ENCODE data around the gene PDE9A. TPM values are rescaled to one million over a fixed set of nuclear protein-coding genes. Genes with fewer than 3 reads are reported as not detected.

The PDE9A gene
- total RNA-seq, 1 experiment from 2014 or later = 10.1 TPM

DNA sequence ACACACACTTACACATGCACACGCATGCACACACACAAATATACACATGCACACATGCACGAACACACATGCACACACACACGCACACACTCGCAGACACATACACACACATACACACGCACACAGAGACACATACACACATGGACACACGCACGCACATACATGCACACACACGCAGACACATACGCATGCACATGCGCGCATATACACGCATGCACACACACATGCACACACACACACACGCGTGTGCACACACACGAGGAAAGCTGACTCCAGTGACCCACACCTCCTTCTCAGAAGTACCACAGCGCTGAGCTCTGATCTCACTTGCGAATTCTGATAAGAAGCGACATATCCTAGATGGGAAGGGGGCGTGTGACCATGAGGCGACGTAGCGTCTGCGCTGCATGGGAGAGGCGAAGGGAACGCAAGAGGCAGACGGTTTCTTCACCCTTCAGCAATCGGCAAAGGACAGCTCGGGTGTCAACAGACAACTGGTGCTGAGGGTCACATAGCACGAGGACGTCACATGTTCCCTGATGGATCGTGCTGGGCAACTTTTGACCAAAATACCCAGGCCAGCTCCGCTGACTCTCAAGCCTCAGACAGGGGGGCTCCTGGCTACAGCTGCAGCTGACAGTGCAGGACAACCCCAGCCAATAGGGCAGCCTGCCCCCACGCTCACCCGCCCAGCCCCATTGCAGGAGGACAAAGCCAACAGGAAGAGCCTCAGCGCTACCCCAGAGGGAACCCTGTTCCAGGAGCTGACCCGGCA lies 16.0 kb upstream of the PDE9A start:
- DNase-seq (ENCODE audit: low read depth) = no peak
- in situ Hi-C loops (cut with HindIII; ENCODE audit: low pct_unique_long_range_greater_than_20kb, low sequenced_read_pairs) = no loop called here

DNA sequence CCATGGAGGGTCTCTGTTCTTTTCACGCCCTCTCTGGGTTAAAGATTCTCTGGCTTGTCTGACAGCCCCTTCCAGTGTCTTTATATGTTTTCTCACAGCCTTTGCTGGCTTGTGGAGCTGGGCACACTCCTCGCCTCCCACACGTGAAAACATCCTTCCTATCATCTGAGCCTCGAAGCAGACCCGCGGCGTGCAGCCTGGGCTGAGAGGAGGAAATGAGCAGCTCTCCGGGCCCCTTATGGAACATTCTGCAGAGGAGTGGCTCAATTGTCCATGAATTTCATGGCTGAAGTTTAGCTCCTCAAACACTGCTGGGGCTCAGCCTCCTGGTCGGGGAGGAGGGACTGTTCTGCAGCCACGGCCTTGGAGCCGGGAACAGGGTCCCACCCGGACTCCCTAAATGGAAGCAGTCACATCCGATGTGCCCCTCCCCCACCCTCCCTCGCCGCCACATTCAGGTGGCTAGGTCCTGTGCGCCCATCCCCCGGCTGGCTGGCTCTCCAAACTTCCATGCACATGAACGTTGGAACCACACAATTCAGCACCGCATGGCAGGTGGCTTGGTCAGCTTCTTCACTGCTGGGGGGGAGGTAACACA lies 15.1 kb upstream of the PDE9A start:
- in situ Hi-C loops (cut with HindIII; ENCODE audit: low pct_unique_long_range_greater_than_20kb, low sequenced_read_pairs) = no loop called here
- no peak for DNase-seq (ENCODE audit: low read depth)

DNA sequence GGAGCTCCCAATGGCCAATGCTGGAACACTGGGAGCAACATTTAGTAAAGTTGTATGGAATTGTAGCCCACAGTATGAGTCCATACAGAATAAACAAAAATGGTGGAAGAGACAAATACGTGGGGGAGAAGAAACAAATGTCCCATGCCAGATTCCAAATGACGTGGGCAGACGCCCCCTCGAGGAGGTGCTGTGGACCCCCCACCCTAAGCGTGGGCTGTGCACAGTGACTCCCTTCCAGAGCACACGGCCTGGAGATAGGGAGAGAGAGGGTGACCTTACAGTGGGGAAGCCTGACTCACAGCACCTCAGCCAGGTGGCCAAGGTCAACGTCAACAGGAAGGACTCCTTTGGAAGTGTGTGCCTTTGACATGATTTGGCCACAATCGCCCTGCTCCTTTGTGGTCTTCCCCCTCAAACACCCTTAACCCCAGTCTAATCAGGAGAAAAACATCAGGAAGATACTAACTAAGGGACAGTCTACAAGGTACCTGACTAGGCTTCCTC lies 13.7 kb upstream of the PDE9A start:
- in situ Hi-C loops (cut with HindIII; ENCODE audit: low pct_unique_long_range_greater_than_20kb, low sequenced_read_pairs) = no loop called here

DNA sequence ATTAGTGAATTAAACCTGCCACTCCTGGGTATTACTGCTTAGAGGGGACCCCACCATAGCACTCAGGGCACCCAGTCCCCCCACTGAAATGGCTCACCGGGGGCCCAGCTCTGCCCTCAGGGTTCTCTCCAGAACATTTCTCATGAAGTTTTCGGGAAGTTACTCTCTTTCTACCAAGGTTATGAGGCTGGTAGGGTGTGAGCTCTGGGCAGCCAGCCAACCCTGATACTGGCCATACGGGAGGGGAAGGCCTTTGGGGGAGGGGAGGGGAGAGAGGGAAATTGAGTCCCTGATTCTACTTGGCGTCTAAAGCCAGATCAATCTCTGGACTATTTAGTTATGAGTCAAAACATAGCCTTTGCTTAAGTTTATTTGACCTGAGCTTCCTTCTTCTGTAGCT lies 12.9 kb upstream of the PDE9A start:
- in situ Hi-C loops (cut with HindIII; ENCODE audit: low pct_unique_long_range_greater_than_20kb, low sequenced_read_pairs) = no loop called here
- DNase-seq (ENCODE audit: low read depth) = no peak

More for the DNA sequence above, 13.7 kb upstream of the PDE9A start:
- DNase-seq (ENCODE audit: low read depth) = no peak

DNA sequence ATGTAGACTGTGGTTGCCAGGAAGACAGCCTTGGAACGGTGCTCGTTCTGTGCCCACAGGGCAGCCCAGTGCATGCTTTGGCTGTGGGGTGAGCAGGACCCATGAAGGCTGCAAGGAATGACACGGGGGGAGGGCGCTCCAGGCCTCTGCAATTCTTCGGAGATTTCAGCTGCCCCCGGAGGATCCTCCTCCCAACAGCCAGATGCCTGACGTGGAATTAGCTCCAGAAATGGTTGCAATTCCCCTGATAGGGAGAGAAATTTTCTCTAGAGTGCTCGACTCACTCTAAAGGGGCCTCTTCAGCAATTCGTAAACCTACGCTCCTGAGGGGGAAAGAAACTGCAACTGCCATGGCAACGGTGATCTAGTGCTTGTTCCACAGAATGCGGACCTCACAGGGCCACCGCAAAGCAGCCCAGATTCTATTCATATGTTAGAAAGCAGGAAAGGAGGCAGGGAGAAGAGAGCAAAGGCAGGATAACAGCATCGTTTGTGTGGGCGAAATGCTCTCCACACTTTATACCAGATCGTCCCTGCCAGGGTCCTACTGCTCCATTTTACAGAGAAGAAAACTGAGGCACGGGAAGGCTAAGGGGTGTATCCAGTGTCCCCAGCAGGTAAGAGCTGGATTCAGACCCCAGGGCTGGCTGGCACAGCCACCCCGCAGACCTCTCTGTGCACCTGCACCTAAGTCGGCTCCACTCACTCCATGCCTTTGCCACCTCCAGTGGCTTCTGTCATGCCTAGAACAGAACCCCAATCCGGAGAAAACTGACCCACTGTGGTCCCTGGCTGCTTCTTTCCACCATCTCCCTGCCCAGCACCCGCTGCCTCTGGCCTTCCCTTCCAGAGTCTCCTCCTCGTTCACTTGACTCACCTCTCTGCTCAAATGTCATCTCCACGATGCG lies 11.9 kb upstream of the PDE9A start:
- in situ Hi-C loops (cut with HindIII; ENCODE audit: low pct_unique_long_range_greater_than_20kb, low sequenced_read_pairs) = no loop called here
- no peak for DNase-seq (ENCODE audit: low read depth)

DNA sequence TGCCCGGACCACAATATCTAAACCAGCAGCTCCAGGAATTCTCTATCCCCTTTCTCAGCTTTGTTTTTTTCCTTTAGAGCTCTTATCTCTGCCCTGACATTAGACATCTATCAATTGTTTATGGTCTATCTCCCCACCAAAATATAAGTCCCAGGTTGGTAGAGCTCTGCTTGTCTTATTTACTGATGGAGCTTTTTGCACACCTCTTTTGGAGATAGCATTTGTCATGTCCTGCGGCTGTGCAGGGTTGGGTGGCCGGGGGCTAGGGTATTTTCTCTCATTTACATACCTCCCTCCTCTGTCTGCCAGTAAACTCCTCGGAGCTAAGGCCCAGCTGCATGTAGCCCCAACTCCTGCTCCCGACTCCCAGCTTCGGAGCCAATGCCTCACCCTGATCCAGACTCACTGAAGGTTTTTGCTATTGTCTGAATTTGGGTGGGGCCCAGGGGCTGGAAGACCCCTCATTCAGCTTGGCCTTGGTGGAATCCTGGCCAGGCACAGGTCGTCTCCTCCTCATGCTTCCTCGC lies 11.1 kb upstream of the PDE9A start:
- no peak for DNase-seq (ENCODE audit: low read depth)
- in situ Hi-C loops (cut with HindIII; ENCODE audit: low pct_unique_long_range_greater_than_20kb, low sequenced_read_pairs) = no loop called here

DNA sequence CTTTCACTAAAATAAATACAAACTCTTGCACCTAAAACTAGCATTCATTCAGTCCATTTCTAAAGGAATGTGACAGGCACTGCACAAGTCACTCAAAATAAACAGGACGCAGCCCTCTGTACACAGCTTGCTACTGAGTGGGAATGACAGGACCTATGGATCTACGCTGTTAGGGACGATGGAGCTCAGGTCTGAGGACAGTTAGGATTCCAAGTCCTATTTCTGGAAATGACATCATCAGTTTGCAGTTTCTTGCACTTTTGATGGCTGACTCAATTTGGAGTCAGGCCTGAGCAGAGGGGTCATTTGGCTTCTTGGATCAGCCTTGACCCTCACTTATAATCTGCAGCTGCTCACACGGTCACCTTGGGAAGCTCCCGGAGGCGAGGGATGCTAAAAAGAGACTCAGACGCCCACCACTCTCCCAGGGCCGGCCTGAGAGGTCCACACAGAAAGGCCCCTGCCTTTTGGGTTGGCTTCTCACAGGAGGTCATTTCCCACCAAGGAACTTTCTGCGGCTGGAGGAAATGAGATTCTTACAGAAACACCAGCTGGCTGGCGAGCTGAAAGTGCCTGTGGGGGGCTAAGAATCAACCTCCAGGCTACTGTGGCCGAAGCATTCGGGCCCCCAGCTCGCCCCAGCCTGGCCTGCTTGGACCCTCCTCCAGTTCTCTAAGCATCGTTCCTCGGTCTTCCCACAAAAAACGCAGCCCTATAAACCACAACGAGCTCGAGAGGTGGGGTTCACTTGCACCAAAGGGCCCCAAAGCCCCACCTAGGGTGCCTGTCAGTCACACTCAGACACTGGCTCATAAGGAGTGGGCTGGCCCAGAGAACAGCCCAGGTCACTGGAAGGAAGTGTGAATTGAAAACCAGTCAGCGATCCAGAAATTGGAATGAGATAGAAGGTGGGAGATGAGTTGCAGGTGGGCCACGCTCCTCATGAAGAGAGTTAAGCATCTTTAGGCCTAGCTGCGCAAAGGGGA lies 8.9 kb upstream of the PDE9A start:
- no peak for DNase-seq (ENCODE audit: low read depth)
- in situ Hi-C loops (cut with HindIII; ENCODE audit: low pct_unique_long_range_greater_than_20kb, low sequenced_read_pairs) = no loop called here

DNA sequence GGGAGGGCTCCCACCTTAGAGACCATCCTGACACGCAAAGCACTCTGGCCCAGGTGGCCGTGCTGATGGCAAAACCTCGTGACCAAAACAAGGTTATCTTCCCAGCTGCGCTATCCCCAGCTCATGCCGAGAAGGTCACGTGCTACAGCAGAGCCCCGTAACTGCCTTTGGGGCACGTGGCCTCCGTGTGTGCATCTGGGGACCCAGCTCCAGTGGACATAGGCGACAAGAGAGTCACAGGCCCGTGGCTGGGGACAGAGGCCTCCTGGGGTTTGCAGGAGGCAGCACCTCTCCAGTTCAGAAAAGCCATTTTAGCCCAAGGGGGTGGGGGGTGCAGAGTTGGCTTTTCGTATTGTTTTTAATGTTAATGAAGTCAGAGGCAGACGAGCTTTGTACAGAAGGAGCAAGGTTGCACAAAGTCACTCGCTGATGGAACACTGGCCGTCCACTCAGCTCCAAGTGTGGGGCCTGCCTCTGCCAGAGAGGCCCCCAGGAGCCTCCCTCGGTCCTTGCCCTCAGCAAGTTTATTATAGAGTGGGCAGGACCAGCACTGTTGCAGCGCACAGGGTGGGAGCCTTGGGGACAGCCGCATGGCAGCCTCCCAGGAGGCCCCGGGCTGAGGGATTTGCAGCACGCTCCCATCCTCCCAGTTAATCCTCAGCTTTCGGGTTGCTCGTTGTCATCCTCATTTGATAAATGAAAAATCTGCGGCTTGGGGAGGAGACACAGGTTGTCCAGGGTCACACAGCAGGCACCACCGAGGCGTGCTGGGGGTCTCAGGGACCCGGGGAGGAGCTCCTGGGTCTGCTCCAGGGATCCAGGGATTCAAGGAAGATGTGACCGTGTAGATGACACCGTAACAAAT lies 8.0 kb upstream of the PDE9A start:
- DNase-seq (ENCODE audit: low read depth) = no peak
- in situ Hi-C loops (cut with HindIII; ENCODE audit: low pct_unique_long_range_greater_than_20kb, low sequenced_read_pairs) = no loop called here

DNA sequence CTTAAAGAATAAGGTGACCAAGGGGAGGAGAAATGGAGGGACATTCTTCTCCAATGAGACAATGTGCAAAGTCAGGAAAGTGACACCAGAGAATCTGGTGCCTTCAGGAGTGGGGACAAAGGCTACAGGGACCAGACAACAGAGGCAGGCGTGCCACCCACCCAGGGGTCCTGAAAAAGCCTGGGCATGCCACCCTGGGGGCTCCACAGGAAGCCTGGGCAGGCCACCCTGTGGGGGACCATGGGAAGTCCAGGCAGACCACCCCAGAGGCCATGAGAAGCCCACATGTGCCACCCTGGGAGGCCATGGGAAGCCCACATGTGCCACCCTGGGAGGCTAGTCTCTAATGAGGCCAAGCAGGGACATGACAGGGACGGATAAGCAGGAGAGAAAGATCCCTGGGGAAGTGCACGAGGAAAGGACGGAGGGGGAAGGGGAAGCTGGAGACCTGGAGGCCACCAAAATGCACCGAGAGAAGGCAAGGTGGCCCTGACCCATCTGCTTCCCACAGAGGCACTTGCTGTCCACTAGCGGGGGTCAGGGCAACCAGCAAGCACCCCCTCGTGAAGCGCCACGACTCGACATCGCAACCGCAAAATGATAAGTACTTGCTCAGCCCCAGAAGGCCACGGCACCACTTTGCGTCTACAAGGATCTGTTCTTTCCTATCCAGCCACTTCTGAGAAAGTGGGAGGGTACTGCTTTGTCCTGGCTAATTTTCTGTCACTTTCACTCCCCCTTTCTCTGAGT lies 7.2 kb upstream of the PDE9A start:
- DNase-seq (ENCODE audit: low read depth) = no peak
- in situ Hi-C loops (cut with HindIII; ENCODE audit: low pct_unique_long_range_greater_than_20kb, low sequenced_read_pairs) = no loop called here

DNA sequence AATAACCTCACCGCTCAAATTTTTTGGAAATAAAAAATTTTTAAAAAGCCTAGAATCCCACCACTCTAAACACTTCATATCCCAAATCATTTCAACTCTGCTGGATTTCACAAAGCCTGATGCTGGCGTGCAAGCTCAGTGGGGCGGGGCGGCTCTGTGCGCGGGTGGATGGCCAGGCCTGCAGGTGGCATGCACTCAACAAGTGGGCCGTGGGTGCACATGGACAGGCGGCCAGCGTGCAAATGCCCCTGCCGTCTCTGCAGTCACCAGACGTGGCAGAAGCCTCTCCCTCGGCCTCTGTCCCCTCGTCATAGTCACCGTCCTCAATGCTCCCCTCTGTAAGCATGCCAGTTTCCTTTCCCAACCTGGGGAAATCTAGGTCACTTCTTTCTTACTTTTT lies 6.6 kb upstream of the PDE9A start:
- DNase-seq (ENCODE audit: low read depth) = no peak
- in situ Hi-C loops (cut with HindIII; ENCODE audit: low pct_unique_long_range_greater_than_20kb, low sequenced_read_pairs) = no loop called here

DNA sequence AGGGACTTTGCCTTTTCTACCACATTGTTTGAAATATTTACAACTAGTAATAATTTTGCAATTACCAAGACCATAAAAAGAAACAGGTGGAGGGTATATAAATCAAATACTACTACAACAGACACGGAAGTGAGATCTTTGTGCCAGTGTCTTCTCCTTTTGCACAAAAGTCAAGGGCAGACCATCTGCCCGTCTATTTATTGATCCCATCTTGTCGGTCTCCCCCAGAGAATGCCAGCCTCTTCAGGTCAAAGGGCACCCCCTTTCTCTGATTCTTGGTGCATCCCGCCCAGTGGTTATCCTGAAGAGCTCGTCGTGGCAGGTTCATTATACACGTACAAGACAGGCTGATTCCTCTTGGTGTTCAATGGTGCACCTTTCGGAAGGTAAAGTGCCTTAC lies 4.8 kb upstream of the PDE9A start:
- in situ Hi-C loops (cut with HindIII; ENCODE audit: low pct_unique_long_range_greater_than_20kb, low sequenced_read_pairs) = no loop called here
- DNase-seq (ENCODE audit: low read depth) = no peak

DNA sequence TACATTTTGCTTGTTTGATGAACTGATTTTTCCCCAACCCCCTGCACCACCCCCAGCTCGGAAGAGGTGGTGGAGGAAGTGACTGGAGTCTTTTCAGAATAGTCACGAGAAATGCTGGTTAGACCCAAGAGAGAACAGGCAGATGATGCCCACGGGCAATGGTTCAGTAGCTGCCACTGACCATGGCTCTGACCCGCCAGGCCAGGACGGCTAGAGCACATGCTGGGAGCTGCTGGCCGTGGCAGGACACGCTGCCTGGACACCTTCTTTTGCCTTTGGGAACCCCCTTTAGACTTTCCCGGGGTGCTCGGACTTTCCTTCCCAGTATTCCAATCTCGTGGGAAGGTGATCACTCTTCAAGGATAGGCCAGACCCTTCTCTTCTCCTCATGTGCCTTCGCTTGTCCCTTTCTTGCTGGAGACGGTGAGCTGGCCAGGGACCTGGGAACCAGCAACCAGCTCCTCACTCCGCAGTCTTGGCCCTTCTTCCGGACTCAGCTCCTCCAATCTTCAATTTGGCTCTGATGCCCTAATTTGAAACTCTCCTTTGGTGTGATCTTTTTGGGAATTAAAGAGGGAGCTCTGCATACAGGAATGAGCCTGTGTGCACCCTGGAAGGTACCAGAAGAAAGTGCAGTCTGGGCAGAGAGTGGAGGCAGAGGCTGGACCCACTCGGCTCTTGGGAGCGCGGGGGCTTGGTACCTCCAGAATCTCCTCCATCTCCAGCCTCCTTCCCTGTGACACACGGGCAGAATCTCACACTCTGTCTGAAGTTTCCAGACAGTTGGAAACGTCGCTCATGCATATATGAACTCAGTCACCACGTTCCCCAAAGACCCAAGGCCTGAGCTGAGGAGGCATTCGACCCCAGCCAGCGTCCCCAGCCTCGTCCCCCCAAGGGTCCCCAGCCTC lies 4.0 kb upstream of the PDE9A start:
- no peak for DNase-seq (ENCODE audit: low read depth)
- in situ Hi-C loops (cut with HindIII; ENCODE audit: low pct_unique_long_range_greater_than_20kb, low sequenced_read_pairs) = no loop called here

DNA sequence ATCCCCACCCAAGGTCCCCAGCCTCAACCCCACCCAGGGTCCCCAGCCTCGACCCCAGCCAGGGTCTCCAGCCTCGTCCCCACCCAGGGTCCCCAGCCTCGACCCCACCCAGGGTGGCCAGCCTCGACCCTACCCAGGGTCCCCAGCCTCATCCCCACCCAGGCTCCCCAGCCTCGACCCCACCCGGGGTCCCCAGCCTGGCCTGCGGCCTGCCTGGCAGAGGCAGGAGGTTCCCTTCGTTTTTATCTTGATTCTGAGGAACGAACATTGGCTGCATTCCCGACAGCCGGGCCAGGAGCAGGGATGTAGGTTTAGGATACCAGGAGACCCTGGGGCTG lies 3.4 kb upstream of the PDE9A start:
- no peak for DNase-seq (ENCODE audit: low read depth)

DNA sequence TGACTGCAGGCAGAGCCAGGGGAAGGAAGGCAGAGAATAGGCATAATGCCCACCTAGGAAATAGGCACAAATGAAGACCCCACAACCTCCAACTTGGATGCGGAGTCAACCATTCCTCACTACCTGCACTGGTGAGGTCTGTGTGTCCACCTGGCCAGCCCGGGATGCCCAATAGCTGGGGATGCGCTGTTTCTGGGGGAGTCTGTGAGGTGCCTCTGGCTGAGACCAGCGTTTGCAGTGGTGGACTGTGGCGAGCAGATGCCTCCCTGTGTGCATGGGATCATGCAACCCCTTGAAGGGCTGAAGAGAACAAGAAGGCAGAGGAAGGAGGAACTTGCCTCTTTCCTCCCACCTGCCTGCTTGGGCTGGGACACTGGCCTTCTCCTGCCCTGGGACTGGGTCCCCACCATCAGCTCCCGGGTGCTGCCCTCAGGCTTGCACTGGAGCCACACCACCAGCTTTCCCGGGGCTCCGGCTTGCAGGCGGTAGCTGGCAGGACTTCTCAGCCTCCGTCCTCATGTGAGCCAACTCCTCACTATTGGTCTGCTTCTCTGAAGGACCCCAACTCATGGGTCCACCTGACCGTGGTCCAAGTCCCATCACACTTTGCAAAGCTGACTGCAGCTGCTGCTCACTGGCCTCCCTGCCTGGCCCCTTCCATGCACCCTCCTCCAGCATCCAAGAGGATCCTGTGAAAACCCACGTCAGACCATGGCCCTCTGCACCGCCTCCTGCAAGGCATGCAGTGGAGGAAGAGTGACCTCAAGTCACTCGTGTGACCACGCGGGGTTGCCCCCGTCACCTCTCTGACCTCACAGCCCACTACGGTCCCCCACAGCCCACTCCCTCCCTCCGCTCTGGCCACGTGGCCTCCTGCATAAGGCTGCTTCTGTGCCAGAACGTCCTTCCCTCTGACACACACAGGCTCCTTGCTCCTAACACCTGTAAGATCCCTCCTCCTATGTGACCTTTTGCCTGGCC lies 2.7 kb upstream of the PDE9A start:
- in situ Hi-C loops (cut with HindIII; ENCODE audit: low pct_unique_long_range_greater_than_20kb, low sequenced_read_pairs) = no loop called here
- no peak for DNase-seq (ENCODE audit: low read depth)

More for the DNA sequence above, 3.4 kb upstream of the PDE9A start:
- in situ Hi-C loops (cut with HindIII; ENCODE audit: low pct_unique_long_range_greater_than_20kb, low sequenced_read_pairs) = no loop called here

Measured in Caki2 (cell line).